GM21619 (cell line): ENCODE data around the gene BRMS1.
"Not testable (repeated sequence)": the region's sequence is repeated elsewhere in the genome, so short reads cannot be mapped to it uniquely, and the experiment has no call there.

Experiments used
- ATAC-seq: cut with Tn5 transposase; IDR thresholded peaks from one replicate; pipeline ENCODE4 v1.9.1; 2021; ENCODE audit not compliant: unreplicated experiment

The BRMS1 gene, protein sequence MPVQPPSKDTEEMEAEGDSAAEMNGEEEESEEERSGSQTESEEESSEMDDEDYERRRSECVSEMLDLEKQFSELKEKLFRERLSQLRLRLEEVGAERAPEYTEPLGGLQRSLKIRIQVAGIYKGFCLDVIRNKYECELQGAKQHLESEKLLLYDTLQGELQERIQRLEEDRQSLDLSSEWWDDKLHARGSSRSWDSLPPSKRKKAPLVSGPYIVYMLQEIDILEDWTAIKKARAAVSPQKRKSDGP

GRCh38 chr11:66344550-66345315, at the start of gene BRMS1:
BRMS1 (minus strand) TSS chr11:66345104; CDS start chr11:66342234, 2,870 bp downstream.
- peak; percentile 70 for ATAC-seq

- ATAC-seq: no peak
Observed at GRCh38 chr11:66393954-66394353, 49.0 kb upstream of the BRMS1 start.

DNA sequence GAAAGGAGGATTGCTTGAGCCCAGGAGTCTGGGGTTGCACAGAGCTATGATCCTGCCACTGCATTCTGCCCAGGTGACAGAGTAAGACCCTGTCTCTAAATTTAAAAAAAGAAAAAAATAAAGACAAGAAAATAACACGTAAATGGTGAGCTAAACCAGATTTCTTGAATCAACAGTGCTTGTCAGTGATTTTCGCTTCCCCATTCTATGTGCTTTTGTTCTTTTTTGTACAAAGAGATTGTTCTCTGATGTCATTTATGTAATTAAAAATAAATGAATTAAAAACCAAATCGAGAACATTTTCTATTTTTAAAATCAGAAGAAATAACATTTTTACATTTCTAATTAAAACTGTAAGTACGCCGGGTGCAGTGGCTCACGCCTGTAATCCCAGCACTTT, 46.4 kb upstream of the BRMS1 start:
- no peak for ATAC-seq

GRCh38 chr11:66388780-66389386, 44.0 kb upstream of the BRMS1 start:
- ATAC-seq: no peak

GRCh38 chr11:66386171-66387069, 41.5 kb upstream of the BRMS1 start:
- ATAC-seq: no peak

DNA sequence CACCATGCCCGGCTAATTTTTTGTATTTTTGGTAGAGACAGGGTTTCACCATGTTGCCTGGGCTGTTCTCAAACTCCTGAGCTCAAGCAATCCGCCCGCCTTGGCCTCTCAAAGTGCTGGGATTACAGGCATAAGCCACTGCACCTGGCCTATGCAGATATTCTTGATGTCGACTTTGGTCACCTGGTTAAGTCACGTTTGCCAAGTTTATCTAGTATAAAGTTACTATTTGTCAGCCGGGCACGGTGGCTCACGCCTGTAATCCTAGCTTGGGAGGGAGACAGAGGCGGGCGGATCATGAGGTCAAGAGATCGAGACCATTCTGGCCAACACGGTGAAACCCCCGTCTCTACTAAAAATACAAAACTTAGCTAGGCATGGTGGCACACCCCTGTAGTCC, 39.4 kb upstream of the BRMS1 start:
- not testable (repeated sequence) for ATAC-seq

- not testable (repeated sequence) for ATAC-seq
Observed at GRCh38 chr11:66380264-66380663, 35.4 kb upstream of the BRMS1 start.

DNA sequence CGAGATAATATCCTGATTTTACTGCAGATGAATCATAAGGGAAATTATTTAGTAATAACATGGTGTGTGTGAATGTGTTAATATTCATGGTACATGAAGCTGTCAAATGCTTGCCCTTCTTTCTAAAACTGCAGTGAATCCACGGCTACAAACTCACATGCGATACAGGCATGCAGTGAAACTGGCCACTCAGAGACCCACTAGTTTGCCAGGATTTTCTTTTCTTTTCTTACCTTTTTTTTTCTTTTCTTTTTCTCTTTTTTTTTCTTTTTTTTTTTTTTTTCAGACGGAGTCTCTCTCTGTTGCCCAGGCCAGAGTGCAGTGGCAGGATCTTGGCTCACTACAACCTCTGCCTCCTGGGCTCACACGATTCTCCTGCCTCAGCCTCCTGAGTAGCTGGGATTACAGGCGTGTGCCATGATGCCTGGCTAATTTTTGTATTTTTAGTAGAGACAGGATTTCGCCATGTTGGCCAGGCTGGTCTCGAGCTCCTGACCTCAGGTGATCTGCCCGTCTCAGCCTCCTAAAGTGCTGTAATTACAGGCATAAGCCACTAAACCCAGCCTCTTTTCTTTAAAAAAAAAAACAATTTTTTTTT, 28.9 kb upstream of the BRMS1 start:
- ATAC-seq: not testable (repeated sequence)

- ATAC-seq: no peak
Observed at GRCh38 chr11:66373265-66373664, 28.4 kb upstream of the BRMS1 start.

GRCh38 chr11:66371627-66372415, 26.9 kb upstream of the BRMS1 start, which contains the start of gene SLC29A2:
SLC29A2 (minus strand) TSS chr11:66371760; CDS start chr11:66371591, 169 bp downstream.
- ATAC-seq: peak; percentile 73

DNA sequence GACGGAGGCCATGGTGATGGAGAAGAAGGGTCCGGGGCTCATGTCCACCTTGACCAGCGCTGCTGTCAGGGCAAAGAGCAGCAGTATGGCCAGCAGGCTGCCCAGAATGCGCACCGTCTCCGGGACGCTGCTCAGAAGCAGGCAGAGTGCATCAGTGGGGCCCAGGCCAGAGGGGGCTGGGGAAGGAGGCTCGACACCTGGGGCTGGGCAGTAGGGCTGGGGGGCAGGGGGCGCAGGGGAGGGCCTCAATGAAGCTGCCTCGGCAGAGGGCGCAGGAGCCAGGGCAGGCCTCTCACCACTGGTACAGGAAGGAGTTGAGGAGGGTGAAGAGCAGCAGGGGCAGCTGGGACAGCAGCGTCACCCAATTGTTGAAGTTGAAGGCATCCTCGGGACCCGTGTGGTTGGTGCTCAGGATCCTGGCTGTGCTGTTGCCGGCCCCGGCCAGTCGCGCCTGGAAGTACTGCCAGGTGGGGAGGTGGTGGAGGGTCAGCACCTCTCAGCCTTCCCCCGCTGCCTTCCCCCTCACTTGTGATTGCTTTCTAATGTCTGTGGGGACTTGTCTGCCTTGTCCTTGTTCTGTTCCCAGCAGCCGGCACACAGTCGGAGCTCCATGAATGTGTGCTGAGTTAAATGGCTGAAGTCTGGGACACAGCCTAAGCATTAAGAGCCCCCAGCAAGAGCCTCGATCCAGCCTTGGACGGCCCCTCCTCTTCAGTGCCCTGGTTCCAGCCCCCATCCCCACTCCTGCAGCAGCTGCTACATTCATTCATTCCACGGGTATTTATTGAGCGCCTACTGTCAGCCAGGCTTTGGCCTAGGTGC, 24.4 kb upstream of the BRMS1 start:
- no peak for ATAC-seq

- no peak for ATAC-seq
Observed at GRCh38 chr11:66368484-66368883, 23.6 kb upstream of the BRMS1 start.

DNA sequence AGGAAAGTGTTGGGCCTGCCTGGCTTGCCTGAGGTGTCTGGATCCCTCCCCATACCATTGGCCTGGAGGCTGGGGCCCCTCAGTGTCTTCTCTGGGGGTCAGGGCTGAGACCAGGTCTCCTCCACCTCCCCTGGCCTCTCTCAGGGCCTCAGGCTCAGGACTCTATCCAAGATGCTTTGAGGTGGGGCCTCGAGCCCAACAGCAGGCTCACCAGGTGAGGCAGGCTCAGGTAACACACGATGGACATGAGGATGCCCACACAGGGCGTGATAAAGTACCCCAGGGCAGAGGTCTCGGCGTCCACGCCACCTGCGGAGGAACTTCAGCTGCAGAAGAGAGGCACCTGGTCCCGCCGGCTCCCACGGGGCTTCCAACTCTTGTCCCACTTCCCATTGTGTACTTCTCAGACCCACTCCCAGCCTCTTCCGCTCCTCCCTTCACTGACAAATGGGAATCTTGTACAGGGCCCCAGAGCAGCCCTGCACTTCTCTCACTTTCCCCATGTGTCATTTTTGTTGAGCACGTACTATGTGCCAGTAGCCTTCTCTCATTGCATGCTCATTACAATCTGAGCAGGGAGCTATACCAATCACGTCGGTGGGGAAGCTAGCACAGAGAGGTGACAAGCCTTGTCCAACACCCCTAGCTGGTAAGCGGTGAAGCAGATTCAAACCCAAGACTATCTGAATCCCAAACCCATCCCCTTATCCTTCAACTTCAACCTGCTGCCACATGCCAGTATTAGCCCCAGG, 22.8 kb upstream of the BRMS1 start:
- no peak for ATAC-seq

GRCh38 chr11:66366844-66367477, 22.1 kb upstream of the BRMS1 start:
- no peak for ATAC-seq

DNA sequence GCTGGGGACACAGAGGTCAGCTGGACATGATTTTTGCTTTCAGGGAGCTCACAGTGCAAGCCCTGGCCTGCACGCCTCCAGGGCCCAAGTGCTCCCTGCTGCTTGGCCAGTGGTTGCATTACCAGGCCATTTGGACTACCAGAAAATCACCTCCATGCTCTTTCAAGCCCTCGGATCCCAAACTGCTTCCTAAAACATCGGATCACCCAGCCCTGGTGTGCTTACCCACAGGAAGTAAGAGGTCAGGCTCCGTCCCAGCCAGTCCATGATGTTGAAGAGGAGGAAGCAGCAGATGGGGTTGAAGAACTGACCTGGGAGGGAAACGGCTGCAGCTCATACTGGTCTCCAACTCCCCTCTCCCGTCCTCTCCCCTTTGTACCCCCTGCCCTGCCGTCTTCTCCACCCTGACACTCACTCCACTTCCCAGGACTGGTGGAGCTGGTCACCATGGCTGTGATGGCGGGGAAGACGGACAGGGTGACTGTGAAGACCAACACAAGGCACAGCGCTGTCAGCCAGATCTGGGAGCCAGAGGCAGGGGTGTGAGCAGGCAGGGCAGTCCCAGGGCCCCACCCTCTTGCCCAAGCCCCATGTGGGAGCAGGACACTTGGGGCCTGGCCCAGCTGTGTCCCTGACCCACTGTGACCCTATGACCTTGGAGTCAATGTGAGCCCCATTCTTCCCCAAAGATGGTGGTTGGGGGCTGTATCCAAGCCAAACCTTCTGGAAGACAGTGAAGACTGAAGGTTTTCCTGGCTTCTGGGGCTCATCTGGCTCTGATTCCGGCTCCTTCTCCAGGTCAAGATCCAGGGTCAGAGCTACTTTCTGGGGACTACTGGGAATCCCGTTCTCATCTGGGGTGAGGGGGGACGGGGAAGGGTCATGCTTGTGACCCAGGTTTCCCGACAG, 21.1 kb upstream of the BRMS1 start:
- no peak for ATAC-seq

DNA sequence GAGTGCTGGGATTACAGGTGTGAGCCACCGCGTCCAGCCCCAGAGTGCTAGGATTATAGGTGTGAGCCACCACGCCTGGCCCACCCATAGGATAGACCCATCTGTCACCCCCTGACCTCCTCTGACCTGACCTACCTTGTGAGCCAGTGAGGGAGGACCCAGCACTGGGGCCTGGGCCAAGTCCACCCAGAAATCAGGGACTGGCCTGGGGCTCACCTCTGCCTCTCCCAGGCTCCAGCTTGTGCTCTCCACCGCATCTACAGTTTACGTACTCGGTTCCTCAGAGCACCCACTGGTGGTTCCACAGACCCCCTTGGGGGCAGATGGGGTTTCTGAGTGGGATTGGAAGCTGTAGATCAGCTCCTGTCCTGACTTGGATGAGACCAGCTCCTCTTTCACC, 20.3 kb upstream of the BRMS1 start:
- ATAC-seq: no peak
